Right ventricle myocardium inferior (tissue), 1 donor: ENCODE data around the gene WDR59. TPM values are rescaled to one million over a fixed set of nuclear protein-coding genes. Genes with fewer than 3 reads are reported as not detected.
"Not testable (repeated sequence)": the region's sequence is repeated elsewhere in the genome, so short reads cannot be mapped to it uniquely, and the experiment has no call there.

Source experiments
- ATAC-seq: fragments of 200-7000 bp; cut with Tn5 transposase; one replicate; pipeline ENCODE4 v1.9.1; 2020; ENCODE audit warnings: mild to moderate bottlenecking, moderate library complexity
- DNase-seq: peaks from one replicate; pipeline ENCODE4 v3.0.0; 2021; ENCODE audit errors: missing footprints
- intact Hi-C: fragments of 100-400 bp; cut with DNase I; formaldehyde crosslinking; loops from one replicate; pipeline ENCODE4 v1.11.0; 2022
- total RNA-seq: library from RNA; stranded (reverse); fragmentation: NEBNext Ultra II Directional; extraction: Animal tissue kit (Norgen Biotek cat#: 25700); gene quantifications from one replicate; pipeline ENCODE4 v1.2.1, GENCODE V29; 2021
- donor health status: DM: no; HTN: yes; CAD: no; lungs with severe emphysema.

WDR59 gene
- total RNA-seq, 1 donor from 2014 or later = 47.8 TPM

- DNase-seq, intact Hi-C loops, ATAC-seq: not testable (repeated sequence)
Measured at GRCh38 chr16:75013123-75013522, 28.2 kb upstream of the WDR59 start.

- ATAC-seq = no peak
- DNase-seq = no peak
- intact Hi-C loops = no loop called here
Measured at GRCh38 chr16:75012380-75013081, 27.6 kb upstream of the WDR59 start.

GRCh38 chr16:75011634-75012307 is 26.8 kb upstream of the WDR59 start:
- DNase-seq (no peak), ATAC-seq (peak; percentile 68)
- intact Hi-C loops = no loop called here

DNA sequence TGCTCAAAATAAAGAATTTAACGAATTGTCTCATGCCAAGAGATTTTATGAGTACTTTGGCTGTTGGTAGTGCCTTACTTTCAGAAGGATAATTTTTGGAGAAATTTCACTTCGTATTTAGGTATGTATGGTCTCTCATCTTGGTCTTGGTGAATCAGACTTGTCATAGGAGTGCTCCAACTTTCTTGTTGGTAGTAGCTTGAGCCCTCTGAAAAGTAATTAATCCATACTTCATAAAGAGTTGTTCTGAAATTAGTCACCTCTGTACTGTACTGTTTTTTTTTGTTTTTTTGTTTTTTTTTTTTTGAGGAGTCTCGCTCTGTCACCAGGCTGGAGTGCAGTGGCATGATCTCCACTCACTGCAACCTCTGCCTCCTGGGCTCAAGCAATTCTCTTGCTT is 25.5 kb upstream of the WDR59 start:
- DNase-seq = no peak
- ATAC-seq = no peak
- intact Hi-C loops = no loop called here

- ATAC-seq = no peak
- intact Hi-C loops = no loop called here
Measured at GRCh38 chr16:75007443-75007842, 22.5 kb upstream of the WDR59 start.

DNA sequence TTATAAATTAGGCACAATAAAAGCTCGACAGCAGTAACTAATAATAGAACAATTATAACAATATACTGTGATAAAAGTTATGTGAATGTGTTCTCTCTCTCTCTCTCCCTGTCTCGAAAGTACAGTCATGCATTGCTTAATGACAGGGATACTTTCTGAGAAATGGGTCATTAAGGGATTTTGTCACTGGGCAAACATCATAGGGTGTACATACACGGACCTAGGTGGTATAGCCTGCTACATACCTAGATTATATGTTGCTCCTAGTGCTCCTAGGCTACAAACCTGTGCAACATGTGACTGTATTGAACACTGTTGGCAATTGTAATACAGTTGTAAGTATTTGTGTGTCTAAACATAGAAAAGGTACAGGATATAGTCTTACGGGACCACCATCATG is 20.8 kb upstream of the WDR59 start:
- intact Hi-C loops = no loop called here
- ATAC-seq (no peak), DNase-seq (no peak)

More at GRCh38 chr16:75007443-75007842, 22.5 kb upstream of the WDR59 start:
- DNase-seq = no peak

- ATAC-seq = no peak
- intact Hi-C loops = no loop called here
- no peak for DNase-seq
Measured at GRCh38 chr16:75004460-75004859, 19.5 kb upstream of the WDR59 start.

- intact Hi-C loops = loop anchor here (1.0 kb wide), 2 partner anchors 40 to 86 kb away; no protein-coding TSS in a partner anchor
Measured at GRCh38 chr16:75003931-75004330, 19.0 kb upstream of the WDR59 start.

GRCh38 chr16:75002474-75002873 is 17.6 kb upstream of the WDR59 start:
- ATAC-seq = peak; percentile 5
- intact Hi-C loops = no loop called here
- DNase-seq = no peak

More at GRCh38 chr16:75003931-75004330, 19.0 kb upstream of the WDR59 start:
- DNase-seq (no peak), ATAC-seq (no peak)

- DNase-seq (no peak), ATAC-seq (no peak)
- intact Hi-C loops = no loop called here
Measured at GRCh38 chr16:75000481-75001081, 15.7 kb upstream of the WDR59 start.

GRCh38 chr16:74999609-75000480 is 14.9 kb upstream of the WDR59 start:
- ATAC-seq = peak; percentile 29
- intact Hi-C loops = loop anchor here (2.0 kb wide), 2 partner anchors 45 to 87 kb away; no protein-coding TSS in a partner anchor

DNA sequence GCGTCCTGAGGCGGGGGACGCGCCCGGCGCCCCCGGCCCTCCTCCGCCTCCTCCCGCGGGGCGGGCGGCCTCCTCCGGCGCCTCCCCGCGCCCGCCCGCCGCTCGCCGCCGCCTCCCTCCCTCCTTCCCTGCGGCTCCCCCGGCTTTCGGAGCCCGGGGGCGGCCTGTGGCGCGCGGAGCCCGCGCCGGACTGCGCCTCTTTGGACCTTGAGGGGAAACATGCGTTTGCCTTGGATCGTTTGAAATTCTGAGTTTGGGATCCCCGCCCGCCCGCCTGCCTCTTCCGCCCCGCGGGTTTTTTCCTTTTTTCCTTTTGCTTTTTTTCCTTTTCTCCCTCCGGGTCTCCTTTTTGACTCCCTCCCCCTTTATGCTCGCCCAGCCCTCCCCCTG is 14.3 kb upstream of the WDR59 start:
- no peak for DNase-seq
- intact Hi-C loops = loop anchor here (2.0 kb wide), 2 partner anchors 46 to 88 kb away; no protein-coding TSS in a partner anchor
- ATAC-seq = peak; percentile 39

More at GRCh38 chr16:74999609-75000480, 14.9 kb upstream of the WDR59 start:
- DNase-seq = peak; percentile 76

- intact Hi-C loops = loop anchor here (1.0 to 2.0 kb wide), 3 partner anchors 46 to 113 kb away; no protein-coding TSS in a partner anchor
- peak; percentile 89 for DNase-seq
- ATAC-seq = peak; percentile 86
Measured at GRCh38 chr16:74998481-74999218, 13.7 kb upstream of the WDR59 start, which contains the start of gene ZNRF1. TSS of gene ZNRF1 (plus strand) at chr16:74999024. CDS start at chr16:74999672, 648 bp downstream.

- intact Hi-C loops = no loop called here
- DNase-seq (no peak), ATAC-seq (no peak)
Measured at GRCh38 chr16:74997042-74997491, 12.1 kb upstream of the WDR59 start.

DNA sequence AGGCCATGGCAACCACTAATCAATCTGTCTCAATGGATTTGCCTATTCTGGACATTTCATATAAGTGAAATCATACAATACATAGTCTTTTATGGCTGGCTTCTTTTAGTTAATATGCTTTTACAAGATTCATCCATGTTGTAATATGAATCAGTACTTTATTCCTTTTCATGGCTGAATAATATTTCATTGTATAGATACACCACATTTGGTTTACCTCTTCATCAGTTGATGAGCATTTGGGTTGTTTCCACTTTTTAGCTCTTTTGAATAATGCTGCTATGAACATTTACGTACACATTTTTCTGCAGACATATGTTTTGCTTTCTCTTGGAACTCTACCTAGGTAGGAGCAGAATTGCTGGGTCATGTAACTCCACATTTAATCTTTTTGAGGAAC is 11.1 kb upstream of the WDR59 start:
- intact Hi-C loops = no loop called here
- no peak for ATAC-seq
- no peak for DNase-seq

DNA sequence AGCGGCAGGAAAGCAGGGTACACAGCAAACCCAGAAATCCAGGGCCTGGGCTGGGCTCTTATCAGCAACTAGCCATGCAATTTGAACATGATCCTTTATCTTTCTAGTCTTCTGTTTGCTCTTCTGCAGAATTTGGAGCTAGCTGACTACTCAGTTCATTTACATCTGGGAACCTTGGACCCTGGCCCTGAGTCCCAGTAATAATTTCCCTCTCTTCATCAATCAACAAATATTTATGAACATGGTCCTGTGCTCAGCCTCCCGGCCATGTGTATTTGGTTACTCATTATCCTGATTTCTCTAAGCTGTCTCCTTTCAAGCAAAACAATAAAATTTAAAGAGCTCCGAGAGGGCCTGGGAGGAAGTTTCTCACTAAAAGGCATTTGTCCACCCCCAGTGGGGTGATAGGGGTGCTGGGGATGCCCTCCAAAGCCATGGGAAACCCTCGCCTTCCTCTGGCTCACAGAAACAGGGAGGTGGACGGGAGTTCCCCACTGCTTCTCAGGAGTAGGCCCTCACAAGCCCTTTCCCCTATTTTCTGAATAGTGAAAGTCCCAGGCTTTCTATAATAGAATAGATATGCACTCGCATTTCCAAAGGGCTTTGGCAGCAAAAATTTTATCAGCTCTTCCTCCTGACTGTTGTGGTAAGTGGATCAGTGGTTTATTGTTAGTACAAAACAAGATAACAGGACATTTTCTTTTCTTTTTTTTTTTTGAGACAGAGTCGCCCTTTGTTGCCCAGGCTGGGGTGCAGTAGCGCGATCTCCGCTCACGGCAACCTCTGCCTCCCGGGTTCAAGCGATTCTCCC is 6.9 kb upstream of the WDR59 start:
- intact Hi-C loops = no loop called here
- ATAC-seq (peak; percentile 47), DNase-seq (no peak)

DNA sequence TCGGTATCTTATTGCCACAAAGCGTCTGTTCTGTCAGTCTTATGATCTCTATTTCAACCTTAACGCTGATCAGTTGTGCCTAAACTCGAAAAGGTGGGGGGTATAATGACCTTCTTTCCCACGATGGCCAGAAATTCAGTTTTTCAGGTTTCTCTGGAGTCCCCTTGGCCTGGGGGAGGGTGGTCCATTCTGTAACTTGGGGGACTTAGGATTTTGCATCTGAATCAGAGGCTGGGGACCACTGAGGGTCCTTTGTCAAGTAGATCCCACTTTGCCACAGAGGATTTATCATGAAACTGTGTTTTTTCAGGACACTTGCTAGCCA is 6.3 kb upstream of the WDR59 start:
- no peak for ATAC-seq
- intact Hi-C loops = no loop called here
- no peak for DNase-seq
